Measurements from ENCODE around the gene ZNF35. TPM values are rescaled to one million over a fixed set of nuclear protein-coding genes. Genes with fewer than 3 reads are reported as not detected.

Gene ZNF35
- total RNA-seq, 4 donors from 2014 or later: 7.2 to 21.5 (median 10.3) TPM

DNA sequence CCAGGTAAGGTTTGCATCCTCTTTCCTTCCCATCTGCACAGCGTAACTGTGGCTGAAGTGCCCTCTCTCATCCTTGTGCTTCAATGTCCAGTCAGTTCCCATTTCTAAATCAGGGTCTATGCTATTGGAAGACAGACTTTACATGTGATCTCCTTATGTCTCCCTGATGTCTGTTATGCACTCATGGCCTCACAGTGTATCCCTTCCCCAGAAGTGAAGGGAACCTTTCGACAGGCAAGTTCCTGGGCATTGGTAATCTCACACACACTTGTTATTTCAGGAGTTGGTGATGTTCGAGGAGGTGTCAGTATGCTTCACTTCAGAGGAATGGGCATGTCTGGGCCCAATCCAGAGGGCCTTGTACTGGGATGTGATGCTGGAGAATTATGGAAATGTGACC, 16.3 kb upstream of the ZNF35 start:
- H3K9me3 ChIP-seq: no peaks in the 10 kb centered on the region
- DNase-seq: no peak
- TF ChIP-seq POLR2A (IDR thresholded peaks at IDR 0.05): no peak
- TF ChIP-seq CTCF (IDR thresholded peaks at IDR 0.05): no peak
- peaks cover 0 to 75% (median 0%) of the 10 kb centered on the region in 3 donors for H3K36me3 ChIP-seq
- H3K27ac ChIP-seq: no peak overlapping the region
- no peaks in the 10 kb centered on the region for H3K4me1 ChIP-seq
- H3K4me3 ChIP-seq: no peak overlapping the region
- no peaks in the 10 kb centered on the region for H3K27me3 ChIP-seq

DNA sequence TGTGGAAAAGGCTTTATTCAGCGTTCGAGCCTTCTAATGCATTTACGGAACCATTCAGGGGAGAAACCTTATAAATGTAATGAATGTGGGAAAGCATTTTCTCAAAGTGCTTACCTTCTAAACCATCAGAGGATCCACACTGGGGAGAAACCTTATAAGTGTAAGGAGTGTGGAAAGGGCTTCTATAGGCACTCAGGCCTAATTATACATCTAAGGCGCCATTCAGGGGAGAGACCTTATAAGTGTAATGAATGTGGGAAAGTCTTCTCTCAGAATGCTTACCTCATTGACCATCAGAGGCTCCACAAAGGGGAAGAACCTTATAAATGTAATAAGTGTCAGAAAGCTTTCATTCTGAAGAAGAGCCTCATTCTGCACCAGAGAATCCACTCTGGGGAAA, 6.2 kb upstream of the ZNF35 start:
- no peak for TF ChIP-seq CTCF (IDR thresholded peaks at IDR 0.05)
- Histone ChIP-seq H3K9me3 (peaks cover 0 to 31% (median 4%) of the 10 kb centered on the region in 4 donors), H3K36me3 (peaks cover 0 to 61% (median 8%) of the 10 kb centered on the region in 3 donors), H3K27ac (no peak overlapping the region), H3K27me3 (no peaks in the 10 kb centered on the region), H3K4me1 (no peaks in the 10 kb centered on the region), H3K4me3 (no peak overlapping the region)
- DNase-seq: no peak

- H3K36me3 ChIP-seq: peaks cover 0 to 54% (median 8%) of the 10 kb centered on the region in 3 donors
These were observed 5.5 kb upstream of the ZNF35 start for GRCh38 chr3:44643024-44643423.

GRCh38 chr3:44647771-44648170, 761 bp upstream of the ZNF35 start:
- Histone ChIP-seq H3K4me1 (peaks cover 0 to 8% (median 0%) of the 10 kb centered on the region in 4 donors), H3K4me3 (no peak overlapping the region), H3K36me3 (peaks cover 0 to 27% (median 0%) of the 10 kb centered on the region in 3 donors), H3K27ac (no peak overlapping the region), H3K27me3 (no peaks in the 10 kb centered on the region), H3K9me3 (peaks cover 0 to 15% (median under 1%) of the 10 kb centered on the region in 4 donors)
- no peak for TF ChIP-seq POLR2A (IDR thresholded peaks at IDR 0.05)
- TF ChIP-seq CTCF (IDR thresholded peaks at IDR 0.05): no peak
- no peak for DNase-seq

More at GRCh38 chr3:44643024-44643423, 5.5 kb upstream of the ZNF35 start:
- Histone ChIP-seq H3K4me1 (no peaks in the 10 kb centered on the region), H3K27ac (no peak overlapping the region), H3K4me3 (no peak overlapping the region), H3K27me3 (no peaks in the 10 kb centered on the region), H3K9me3 (peaks cover 0 to 31% (median 4%) of the 10 kb centered on the region in 4 donors)
- DNase-seq: no peak
- no peak for TF ChIP-seq POLR2A (IDR thresholded peaks at IDR 0.05)
- TF ChIP-seq CTCF (IDR thresholded peaks at IDR 0.05): no peak

- Histone ChIP-seq H3K9me3 (peaks cover 0 to 3% (median 0%) of the 10 kb centered on the region in 4 donors), H3K4me1 (peaks cover 0 to 8% (median 0%) of the 10 kb centered on the region in 4 donors), H3K36me3 (peaks cover 0 to 40% (median 0%) of the 10 kb centered on the region in 3 donors), H3K27ac (no peak overlapping the region), H3K4me3 (no peak overlapping the region), H3K27me3 (no peaks in the 10 kb centered on the region)
- no peak for DNase-seq
- TF ChIP-seq CTCF (IDR thresholded peaks at IDR 0.05) (no peak), POLR2A (IDR thresholded peaks at IDR 0.05) (no peak)
These were observed 1.2 kb downstream of the ZNF35 start for GRCh38 chr3:44649709-44650108.

DNA sequence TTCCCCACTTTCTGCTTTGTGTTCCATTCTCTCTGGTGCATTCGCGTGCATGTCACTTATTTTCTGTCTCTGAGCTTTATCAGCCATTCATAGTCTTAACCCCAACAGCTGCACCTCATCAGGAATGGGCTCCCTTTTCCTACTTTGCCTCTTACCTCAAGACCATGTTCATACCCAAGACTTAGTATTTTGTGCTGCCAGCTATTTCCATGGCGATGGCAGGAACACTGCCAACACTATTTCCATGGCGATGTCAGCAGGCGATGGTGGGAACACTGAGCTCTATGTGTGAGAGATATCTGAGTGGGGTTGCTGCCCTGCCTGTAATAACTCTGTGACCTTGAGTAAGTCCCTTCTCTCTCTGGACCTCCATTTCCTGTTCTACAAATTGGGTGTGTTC, 5.5 kb downstream of the ZNF35 start:
- Histone ChIP-seq H3K36me3 (peaks cover 0 to 81% (median 3%) of the 10 kb centered on the region in 3 donors), H3K27me3 (no peaks in the 10 kb centered on the region), H3K27ac (no peak overlapping the region), H3K4me1 (peaks cover 0 to 7% (median 0%) of the 10 kb centered on the region in 4 donors), H3K9me3 (peaks cover 0 to 6% (median 0%) of the 10 kb centered on the region in 4 donors), H3K4me3 (no peak overlapping the region)
- TF ChIP-seq POLR2A (IDR thresholded peaks at IDR 0.05) (no peak), CTCF (IDR thresholded peaks at IDR 0.05) (no peak)
- no peak for DNase-seq
